ENCODE results near the gene DOCK2. TPM values are rescaled to one million over a fixed set of nuclear protein-coding genes. Genes with fewer than 3 reads are reported as not detected.
A peak's percentile ranks its signal among the peaks of the same experiment; 100 is the strongest.

The DOCK2 gene
- total RNA-seq, 1 experiment from 2014 or later, result 0.26 TPM

GRCh38 chr5:169922474-169922873 is 285.4 kb downstream of the DOCK2 start:
- no peak overlapping the region for H2AFZ ChIP-seq (ENCODE audit: low read length)
- H3K9me3 ChIP-seq (ENCODE audit: low read length), result no peaks in the 10 kb centered on the region
- no peaks in the 10 kb centered on the region for H4K20me1 ChIP-seq (ENCODE audit: low read length)
- H3K9ac ChIP-seq (ENCODE audit: low read length), result no peak overlapping the region
- no peak overlapping the region for H3K4me2 ChIP-seq (ENCODE audit: low read length)
- intact Hi-C loops (cut with micrococcal nuclease), result loop anchor here (1.0 to 10.0 kb wide), 2 partner anchors 11 to 292 kb away; no protein-coding TSS in a partner anchor
- H3K27ac ChIP-seq (ENCODE audit: low read length), result no peak overlapping the region
- no peak for TF ChIP-seq EZH2phosphoT487 (IDR thresholded peaks at IDR 0.05; ENCODE audit: borderline replicate concordance, low read length)
- TF ChIP-seq CTCF (conservative IDR thresholded peaks at IDR 0.05; ENCODE audit: low read depth, low read length), result no peak
- no peak for TF ChIP-seq EZH2 (IDR thresholded peaks at IDR 0.05; ENCODE audit: low read length, unreplicated experiment)
- no peak overlapping the region for H3K4me3 ChIP-seq (ENCODE audit: low read length)
- ChIA-PET POLR2A (ENCODE audit: unreplicated experiment) (interaction anchor here (0.6 kb wide), 1 partner anchor 206 kb away, joined by 3 read pairs; no protein-coding TSS in a partner anchor), CTCF (interaction anchor here (2.2 kb wide), 1 partner anchor 58 kb away, joined by 6 read pairs; the partner anchor contains the start of gene INSYN2B)
- ATAC-seq, result no peak
- no peak for DNase-seq
- H3K27me3 ChIP-seq (ENCODE audit: low read length), result no peaks in the 10 kb centered on the region
- no peaks in the 10 kb centered on the region for H3F3A ChIP-seq (ENCODE audit: low read length, unreplicated experiment)
- no peaks in the 10 kb centered on the region for H3K36me3 ChIP-seq (ENCODE audit: low read depth, low read length)
- BruUV-seq (replicated peaks), result no TSS peak
- H3K9me2 ChIP-seq (replicated peaks; ENCODE audit: low read length), result no peaks in the 10 kb centered on the region
- peaks cover 25% of the 10 kb centered on the region for H3K4me1 ChIP-seq (ENCODE audit: insufficient read depth, low read length)
- H3K79me2 ChIP-seq (ENCODE audit: low read length), result no peaks in the 10 kb centered on the region

- ATAC-seq, result no peak
- BruUV-seq (replicated peaks), result no TSS peak
- Histone ChIP-seq H3K27me3 (ENCODE audit: low read length) (no peaks in the 10 kb centered on the region), H3K9me2 (replicated peaks; ENCODE audit: low read length) (no peaks in the 10 kb centered on the region), H2AFZ (ENCODE audit: low read length) (no peak overlapping the region), H3K4me3 (ENCODE audit: low read length) (no peak overlapping the region), H3K27ac (ENCODE audit: low read length) (no peak overlapping the region), H3K9ac (ENCODE audit: low read length) (no peak overlapping the region), H3K79me2 (ENCODE audit: low read length) (no peaks in the 10 kb centered on the region), H3K36me3 (ENCODE audit: low read depth, low read length) (no peaks in the 10 kb centered on the region), H4K20me1 (ENCODE audit: low read length) (no peaks in the 10 kb centered on the region), H3K4me1 (ENCODE audit: insufficient read depth, low read length) (peaks cover 25% of the 10 kb centered on the region), H3K9me3 (ENCODE audit: low read length) (no peaks in the 10 kb centered on the region), H3F3A (ENCODE audit: low read length, unreplicated experiment) (no peaks in the 10 kb centered on the region), H3K4me2 (ENCODE audit: low read length) (no peak overlapping the region)
- POLR2A ChIA-PET (ENCODE audit: unreplicated experiment), result no interaction called here
- DNase-seq, result no peak
- no peak for TF ChIP-seq EZH2 (IDR thresholded peaks at IDR 0.05; ENCODE audit: low read length, unreplicated experiment)
- no peak for TF ChIP-seq EZH2phosphoT487 (IDR thresholded peaks at IDR 0.05; ENCODE audit: borderline replicate concordance, low read length)
- no peak for TF ChIP-seq CTCF (conservative IDR thresholded peaks at IDR 0.05; ENCODE audit: low read depth, low read length)
- intact Hi-C loops (cut with micrococcal nuclease), result loop anchor here (10.0 kb wide), 1 partner anchor 291 kb away; no protein-coding TSS in a partner anchor
- CTCF ChIA-PET, result interaction anchor here (2.2 kb wide), 1 partner anchor 57 kb away, joined by 6 read pairs; the partner anchor contains the start of gene INSYN2B
Measured at GRCh38 chr5:169923988-169924387, 286.9 kb downstream of the DOCK2 start.

- H3K9me2 ChIP-seq (replicated peaks; ENCODE audit: low read length), result no peaks in the 10 kb centered on the region
- H3F3A ChIP-seq (ENCODE audit: low read length, unreplicated experiment), result no peaks in the 10 kb centered on the region
- peak; percentile 59 for ATAC-seq
- no peak overlapping the region for H3K27ac ChIP-seq (ENCODE audit: low read length)
- no peaks in the 10 kb centered on the region for H3K9me3 ChIP-seq (ENCODE audit: low read length)
- ChIA-PET CTCF (no interaction called here), POLR2A (ENCODE audit: unreplicated experiment) (no interaction called here)
- BruUV-seq (replicated peaks), result no TSS peak
- intact Hi-C loops (cut with micrococcal nuclease), result loop anchor here (1.0 kb wide), 1 partner anchor 11 kb away; no protein-coding TSS in a partner anchor
- no peaks in the 10 kb centered on the region for H4K20me1 ChIP-seq (ENCODE audit: low read length)
- peaks cover 33% of the 10 kb centered on the region for H3K4me1 ChIP-seq (ENCODE audit: insufficient read depth, low read length)
- no peaks in the 10 kb centered on the region for H3K27me3 ChIP-seq (ENCODE audit: low read length)
- TF ChIP-seq EZH2phosphoT487 (IDR thresholded peaks at IDR 0.05; ENCODE audit: borderline replicate concordance, low read length) (no peak), EZH2 (IDR thresholded peaks at IDR 0.05; ENCODE audit: low read length, unreplicated experiment) (no peak), CTCF (conservative IDR thresholded peaks at IDR 0.05; ENCODE audit: low read depth, low read length) (no peak)
- no peaks in the 10 kb centered on the region for H3K36me3 ChIP-seq (ENCODE audit: low read depth, low read length)
- peak; percentile 31 for DNase-seq
- no peak overlapping the region for H3K9ac ChIP-seq (ENCODE audit: low read length)
- no peak overlapping the region for H3K4me2 ChIP-seq (ENCODE audit: low read length)
- no peak overlapping the region for H2AFZ ChIP-seq (ENCODE audit: low read length)
- H3K79me2 ChIP-seq (ENCODE audit: low read length), result no peaks in the 10 kb centered on the region
- H3K4me3 ChIP-seq (ENCODE audit: low read length), result no peak overlapping the region
Measured at GRCh38 chr5:169933127-169933526, 296.1 kb downstream of the DOCK2 start.

Data from PC-3 (cell line).